Kidney capillary endothelial cell (primary cell): ENCODE data around the gene CD302.
"Not testable (repeated sequence)": the region's sequence is repeated elsewhere in the genome, so short reads cannot be mapped to it uniquely, and the experiment has no call there.

Experiments
- DNase-seq: peaks from one replicate; pipeline ENCODE4 v3.0.0-alpha.2; 2018; ENCODE audit warnings: low spot score

The CD302 gene

DNA sequence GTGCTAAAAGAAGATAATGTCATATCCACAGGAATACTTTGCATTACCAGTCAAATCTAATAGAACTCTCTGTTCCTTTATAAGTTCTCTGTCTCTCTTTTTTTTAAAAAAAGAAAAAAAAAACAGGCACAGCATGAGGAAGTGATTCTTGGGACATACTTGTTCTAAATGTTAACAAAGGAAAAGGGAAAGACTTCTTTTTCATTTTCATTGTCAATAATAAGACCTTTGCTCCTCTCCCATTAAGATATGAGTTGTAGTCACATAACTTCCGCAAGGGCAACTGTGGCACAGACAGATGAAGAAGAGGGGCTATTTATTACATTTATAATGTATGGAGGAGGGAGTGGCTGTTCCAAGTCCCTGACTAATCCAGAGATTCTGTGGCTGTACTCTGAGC, 4.7 kb downstream of the CD302 start:
- DNase-seq = no peak

DNA sequence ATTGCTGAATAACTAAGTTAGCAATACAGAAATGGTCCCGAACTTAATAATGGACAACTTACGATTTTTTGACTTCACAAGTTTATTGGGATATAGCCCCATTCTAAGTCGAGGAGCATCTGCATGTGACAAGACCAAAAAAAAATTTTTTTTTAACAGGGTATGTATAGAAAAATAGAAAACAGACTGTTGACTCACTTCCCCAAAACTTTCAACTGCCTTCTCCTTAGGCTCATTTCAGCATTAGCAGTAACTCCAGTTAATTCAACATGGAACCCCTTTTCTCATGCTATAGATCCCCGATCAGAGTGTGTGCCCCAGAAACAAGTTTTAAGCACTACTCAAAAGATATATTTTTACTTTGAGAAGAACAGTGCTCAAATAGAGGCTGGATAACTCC, 5.4 kb downstream of the CD302 start:
- no peak for DNase-seq

DNA sequence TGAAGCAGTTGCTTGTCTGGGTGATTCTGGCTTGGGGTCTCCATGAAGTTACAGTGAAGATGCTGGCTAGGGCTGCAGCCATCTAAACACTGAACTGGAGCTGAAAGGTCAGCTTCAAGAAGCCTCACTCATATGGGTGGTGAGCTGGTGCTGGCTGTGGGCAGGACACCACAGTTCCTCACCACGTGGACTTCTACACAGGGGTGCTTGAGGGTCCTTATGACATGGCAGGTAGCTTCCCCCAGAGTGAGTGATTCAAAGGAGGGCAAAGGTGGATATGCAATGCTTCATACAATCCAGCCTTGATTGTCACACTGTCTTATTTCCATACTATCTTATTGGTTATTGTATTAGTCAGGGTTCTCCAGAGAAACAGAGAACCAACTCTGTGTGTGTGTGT, 6.0 kb downstream of the CD302 start:
- DNase-seq = no peak

DNA sequence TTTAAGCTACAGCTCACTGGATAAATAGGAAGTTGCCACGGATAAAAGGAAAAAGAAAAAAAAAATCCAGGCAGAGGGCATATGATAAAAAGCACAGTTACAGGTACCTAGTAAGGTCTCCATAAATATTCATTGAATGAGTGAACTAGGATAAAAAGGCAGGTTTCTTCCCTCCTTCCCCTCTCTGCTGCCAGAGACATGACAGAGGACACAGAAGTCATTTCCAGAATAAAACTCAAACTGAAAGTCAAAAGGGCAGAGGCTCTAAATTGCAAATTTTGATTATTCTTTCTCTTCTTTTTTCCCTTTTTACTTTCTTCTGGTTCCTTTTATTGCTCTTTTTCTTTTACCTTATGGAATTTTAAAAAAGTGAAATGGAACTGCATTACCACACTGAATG, 7.7 kb downstream of the CD302 start:
- no peak for DNase-seq

DNA sequence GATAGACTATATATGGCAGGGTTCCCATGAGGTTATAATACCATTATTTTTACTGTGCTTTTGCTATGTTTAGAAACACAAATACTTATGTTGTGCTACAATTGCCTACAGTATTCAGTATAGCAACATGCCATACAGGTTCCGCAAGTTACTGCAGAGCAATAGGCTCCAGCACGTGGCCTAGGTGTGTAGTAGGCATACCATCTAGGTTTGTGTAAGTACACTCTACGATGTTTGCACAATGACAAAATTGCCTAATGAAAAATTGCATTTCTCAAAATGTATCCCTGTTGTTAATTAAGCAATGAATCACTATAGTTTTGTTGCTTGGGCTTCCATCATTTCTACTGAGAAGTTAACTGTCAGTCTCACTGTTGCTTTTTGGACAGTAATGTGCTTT, 9.8 kb downstream of the CD302 start:
- no peak for DNase-seq

DNA sequence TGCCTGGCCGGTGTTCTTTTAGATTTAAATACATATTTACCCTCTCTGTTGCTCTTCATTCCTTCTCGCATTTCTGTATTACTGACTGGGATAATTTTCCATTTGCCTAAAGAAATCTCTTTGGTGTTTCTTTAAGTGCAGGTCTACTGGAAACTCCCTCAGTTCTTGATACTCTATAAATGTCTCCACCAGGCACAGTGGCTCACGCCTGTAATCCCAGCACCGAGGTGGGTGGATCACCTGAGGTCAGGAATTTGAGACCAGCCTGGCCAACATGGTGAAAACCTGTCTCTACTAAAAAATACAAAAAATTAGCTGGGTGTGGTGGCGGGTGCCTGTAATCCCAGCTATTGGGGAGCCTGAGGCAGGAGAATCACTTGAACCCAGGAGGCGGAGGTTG, 10.4 kb downstream of the CD302 start:
- not testable (repeated sequence) for DNase-seq

DNA sequence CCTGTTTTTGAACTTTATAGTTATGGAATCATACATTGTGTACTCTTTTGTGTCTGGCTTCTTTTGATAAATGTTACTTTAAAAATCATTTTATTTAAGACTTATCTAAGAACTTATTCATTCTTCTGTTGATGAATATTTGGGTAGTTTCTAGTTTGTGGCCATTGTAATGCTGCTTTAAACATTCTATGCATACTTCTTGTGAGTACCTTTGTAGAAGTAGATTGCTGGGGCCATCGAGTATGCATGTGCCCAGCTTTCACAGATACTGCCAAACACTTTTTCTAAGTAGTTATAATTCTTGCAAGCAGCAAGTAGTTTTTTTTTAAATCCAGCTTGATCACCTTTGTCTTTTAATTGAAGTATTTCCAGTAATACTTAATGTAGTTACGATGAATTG, 11.1 kb downstream of the CD302 start:
- DNase-seq = no peak

DNA sequence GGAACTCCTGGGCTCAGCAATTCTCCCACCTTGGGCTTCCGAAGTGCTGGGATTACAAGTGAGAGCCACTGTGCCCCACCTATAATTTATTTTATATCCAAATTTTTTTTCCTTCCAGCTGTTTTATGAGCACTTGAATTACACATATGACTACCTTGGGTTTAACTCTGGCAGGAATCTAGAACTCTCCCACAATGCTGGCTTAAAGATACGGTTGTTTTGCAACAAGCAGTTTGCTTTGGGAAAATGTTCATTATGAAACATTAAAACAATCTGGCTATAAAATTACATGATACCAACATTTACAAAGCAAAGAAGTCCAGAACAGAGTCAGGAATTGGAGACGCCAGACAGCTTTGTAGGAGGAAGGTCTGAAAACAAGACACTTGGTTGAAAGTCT, 12.8 kb downstream of the CD302 start:
- DNase-seq = no peak

DNA sequence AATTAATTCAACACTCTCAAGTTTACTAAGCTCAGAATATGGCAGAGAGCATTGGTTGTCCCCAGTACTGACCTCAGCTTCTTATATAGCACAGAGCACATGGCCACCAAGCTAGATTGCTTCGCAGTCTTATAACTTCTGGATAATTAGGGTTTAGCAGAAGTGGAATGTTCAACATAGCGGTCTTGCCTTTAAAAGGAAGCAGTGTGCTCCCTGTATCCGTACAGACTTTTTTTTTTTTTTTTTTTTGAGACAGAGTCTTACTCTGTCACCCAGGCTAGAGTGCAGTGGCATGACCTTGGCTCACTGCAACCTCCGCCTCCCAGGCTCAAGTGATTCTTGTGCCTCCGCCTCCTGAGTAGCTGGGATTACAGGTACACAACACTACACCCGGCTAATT, 13.3 kb downstream of the CD302 start:
- DNase-seq = not testable (repeated sequence)

DNA sequence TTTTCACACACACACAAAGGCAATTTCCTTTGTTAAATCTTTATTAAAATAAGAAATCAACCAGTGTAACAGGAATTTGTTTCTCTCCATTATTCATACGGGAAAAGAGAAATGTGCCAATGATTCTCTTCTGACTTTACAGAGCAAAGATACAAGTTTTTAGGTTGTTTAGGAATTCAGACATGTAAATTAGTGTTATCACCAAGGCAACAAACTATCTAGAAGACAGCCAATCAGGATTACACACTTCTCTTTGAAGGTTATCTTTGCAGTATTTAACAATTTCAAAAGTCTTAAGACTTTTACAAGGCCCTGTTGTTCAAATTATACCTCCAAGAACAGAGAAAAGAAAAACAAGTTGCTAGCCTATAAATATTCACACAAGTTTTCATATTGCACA, 14.5 kb downstream of the CD302 start:
- no peak for DNase-seq

DNA sequence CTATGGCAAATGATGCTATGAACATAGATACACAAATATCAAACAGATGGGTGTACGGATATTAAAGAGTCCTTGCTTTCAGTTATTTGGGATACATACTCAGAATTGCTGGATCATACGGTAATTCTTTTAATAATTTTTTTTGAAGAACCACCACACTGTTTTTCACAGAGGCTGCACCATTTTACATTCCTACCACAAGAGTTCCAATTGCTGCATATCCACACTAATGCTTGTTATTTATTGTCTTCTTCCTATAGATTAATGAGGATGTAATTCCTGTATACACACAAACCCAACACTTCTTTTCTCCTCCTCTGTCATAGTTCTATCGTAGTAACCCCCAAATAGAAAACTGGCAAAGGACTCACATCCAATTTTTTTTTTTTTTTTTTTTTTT, 21.7 kb downstream of the CD302 start:
- DNase-seq = no peak

DNA sequence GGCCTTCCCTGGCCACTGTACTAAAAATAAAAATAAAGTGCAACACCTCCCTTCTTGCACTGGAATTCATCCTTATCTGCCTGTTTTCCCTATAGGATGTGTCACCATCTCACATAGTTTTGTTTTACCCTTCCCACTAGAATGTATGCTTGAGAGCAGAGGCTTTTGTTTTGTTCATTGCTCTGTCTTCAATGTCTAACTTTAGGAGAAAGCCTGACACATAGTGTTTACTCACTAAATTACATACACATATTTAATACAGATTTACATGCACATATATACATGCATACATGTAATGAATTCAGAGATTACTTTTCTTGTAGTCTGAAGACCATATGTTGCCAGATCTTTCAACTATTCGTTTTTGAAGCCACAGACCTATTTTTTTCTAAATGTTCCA, 23.0 kb downstream of the CD302 start:
- no peak for DNase-seq

DNA sequence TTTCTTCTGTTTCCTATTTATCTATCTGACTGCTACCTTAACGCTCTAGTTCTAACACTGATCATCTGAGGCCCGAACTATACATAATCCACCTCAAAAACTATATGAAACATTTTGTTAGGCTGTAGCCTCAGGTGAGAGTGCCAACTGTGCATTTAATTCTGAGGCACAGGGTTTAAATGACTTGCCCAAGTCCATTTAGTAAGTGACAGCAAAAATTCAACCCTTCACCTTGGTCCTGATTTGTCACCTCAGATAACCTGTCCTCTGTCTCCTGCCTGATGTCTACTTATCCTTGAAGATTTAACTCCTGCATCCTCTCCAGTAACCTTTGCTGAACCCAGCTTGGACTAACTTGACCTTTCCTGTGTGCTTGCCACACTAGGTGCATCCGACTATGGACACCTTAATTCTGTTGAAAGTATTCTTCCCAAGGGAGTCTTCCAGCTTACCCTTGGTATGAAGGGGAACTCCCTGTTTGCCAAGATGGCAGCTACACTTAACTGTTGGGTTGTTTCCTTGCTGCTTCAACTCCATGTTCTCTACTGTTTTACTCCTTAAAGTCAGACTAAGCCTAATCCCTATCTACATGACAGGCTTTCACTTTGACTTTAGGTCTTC, 23.5 kb downstream of the CD302 start:
- no peak for DNase-seq

DNA sequence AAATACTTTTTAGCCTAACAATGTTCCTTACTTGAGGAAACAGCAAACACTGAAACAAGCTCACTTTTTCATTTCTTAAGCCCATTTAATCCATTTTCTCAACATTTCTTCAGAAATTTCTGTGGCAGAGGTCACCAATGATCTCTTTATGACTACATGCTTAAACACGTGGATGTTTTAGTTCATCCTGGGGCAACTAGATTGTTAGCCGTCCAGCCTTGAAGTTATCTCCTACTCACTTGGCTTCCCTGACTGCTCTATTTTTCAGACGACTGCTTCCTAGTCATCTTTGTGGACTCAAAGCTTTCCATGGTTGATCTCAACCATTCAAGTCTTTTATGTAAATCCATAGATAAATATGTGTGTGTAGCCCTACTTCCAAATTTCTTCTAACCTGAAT, 24.1 kb downstream of the CD302 start:
- no peak for DNase-seq

DNA sequence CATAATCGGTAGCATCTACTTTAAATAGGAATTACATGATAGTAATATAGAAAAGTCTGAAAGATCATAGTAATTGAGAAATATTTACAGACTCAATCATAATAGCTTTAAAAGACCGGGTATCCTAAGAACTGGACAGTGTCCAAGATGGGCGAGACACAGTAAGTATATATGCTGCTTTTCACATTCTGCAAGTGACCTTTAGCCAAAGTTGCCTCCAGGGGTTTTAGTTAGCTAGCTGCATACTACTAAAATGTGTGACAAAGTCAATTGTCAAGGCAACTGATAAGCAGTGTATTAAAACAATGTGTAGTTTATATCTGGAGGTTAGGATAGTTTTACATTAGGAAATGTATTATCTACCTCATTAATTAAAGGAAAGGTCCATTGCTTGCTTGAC, 24.6 kb downstream of the CD302 start:
- no peak for DNase-seq

DNA sequence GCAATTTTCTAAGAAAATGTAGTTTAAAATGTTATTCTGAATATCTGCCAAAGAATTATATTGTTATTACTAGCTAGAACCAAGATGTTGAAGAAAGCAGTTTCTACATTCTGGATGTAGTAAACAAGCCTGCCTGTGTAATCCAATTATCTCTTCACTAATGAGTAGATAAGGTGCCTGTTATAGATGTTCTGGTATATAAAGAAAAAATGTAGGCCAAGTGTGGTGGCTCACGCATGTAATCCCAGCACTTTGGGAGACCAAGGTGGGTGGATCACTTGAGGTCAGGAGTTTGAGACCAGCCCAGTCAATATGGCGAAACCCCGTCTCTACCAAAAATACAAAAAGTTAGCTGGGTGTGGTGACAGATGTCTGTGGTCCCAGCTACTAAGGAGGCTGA, 28.9 kb downstream of the CD302 start:
- DNase-seq = no peak

DNA sequence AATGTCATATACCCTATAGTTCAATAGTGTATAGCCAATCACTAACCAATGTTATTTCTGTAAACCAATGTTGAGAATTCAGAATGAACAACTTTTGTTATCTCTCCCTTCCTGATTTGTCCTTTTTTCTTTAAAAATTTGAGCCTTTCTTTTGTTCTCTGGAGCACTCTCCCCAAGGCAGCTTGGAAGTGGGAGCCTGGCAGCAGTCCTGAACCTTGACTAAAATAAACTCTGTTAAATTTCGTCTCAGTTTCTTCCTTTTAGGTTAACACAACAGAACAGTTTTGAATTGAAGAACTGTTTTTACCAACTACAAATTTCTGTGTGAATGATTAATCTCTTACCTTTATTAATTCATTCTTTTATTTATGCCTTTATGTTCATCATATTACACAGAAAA, 35.9 kb downstream of the CD302 start:
- DNase-seq = no peak

DNA sequence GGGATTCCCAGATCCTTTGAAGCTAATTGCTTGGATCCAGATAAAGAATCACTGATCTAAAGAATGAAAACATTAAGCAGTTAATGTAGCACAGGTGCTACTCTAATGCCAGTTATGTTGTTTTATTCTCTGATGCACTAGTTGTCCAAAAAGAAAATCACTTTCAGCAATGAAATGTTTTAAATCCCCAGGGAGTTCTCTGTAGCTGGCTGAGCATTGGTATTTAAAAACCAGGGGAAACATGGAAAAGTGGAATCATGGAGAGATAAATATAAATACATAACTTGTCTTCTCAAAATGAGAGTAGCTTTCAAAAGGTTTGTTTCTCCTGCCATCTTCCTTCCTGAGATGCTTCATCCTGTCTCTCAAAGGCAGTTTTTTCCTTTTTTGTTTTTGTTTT, 37.7 kb downstream of the CD302 start:
- no peak for DNase-seq

DNA sequence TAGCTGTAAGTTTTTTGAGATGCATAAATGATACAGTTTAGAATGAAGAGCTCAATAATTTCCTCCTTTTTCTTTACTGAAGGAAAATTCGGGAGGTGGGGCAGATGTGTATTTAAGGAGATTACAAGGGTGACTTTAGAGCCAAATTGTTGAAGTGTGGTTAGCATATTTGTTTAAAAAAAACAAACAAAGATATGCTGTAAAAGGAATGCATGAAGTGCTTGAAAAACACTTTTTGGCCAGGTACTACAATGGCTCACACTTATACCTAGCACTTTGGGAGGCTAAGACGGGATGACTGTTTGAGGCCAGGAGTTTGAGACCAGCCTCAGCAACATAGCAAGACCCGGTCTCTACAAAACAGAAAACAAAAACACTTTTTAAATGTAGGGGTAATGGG, 38.4 kb downstream of the CD302 start:
- DNase-seq = no peak

DNA sequence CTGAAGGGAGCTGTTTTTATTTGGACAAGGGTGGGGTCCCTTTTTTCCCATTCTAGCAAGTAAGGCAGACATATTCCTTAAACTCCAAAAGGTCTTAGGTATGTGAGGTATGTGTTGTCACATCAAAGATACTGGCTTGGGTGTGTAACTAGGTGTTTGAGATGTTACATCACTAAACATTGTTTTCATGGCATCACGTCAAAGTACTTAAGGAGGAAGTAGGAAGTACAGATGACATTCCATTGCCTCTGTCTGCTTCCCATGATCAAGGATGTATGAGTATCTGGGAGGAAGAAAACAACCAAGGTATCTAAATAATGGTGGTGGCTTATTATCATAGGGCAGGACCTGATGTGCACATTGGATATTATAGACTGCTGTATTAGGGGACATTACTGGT, 39.3 kb downstream of the CD302 start:
- peak; percentile 47 for DNase-seq

DNA sequence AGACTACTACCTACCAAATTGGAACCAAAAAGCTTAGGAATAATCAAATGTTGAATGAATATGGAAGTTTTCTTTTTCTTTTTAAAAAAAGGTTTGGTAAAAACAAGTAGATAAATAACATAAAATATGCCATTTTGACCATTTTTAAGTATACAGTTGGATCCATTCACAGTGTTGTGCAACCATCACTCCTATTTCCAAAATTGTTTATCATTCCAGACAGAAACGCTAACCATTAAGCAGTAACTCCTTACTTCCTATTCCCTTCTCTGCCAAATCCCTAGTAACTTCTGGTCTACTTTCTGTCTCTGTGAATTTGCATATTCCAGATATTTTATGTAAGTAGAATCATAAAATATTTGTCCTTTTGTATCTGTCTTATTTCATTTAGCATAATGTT, 39.8 kb downstream of the CD302 start:
- DNase-seq = no peak

DNA sequence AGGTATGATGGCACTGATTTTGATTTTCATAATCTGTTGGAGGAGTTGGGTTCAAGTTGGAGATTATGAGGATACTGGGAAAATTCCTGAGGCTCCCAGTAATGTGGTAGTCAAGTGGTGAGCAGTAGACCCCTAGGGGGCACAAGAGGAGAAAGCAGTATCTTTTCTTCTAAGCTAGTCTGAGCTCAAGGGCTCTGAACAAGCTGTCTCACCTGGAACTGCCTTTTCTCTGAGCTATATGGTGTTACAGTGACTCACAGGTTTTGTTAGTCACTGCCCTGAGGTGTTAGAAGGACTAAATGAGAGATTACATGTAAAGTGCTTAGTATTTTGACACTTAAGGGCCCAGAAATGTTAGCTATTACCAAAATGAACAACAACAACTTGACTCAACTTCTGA, 42.2 kb downstream of the CD302 start:
- DNase-seq = peak; percentile 28

DNA sequence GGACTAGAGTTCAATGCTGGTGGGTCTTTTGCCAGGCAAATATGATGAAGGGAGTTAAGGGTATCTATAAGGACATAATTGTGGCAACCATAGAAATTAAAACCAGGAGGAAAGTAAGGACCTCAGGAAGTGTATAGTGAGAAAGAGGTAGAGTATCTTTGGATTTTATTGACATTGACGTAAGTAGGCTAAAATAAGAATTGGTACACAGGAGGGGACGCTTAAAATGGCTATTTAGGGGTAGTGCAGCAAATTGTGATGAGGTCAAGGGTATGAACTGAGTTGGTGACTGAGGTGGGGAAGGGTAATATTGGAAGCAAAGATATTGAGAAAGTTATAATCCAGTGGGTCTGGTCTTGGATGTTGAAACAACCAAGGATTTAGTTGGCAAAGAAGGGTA, 43.0 kb downstream of the CD302 start:
- no peak for DNase-seq

DNA sequence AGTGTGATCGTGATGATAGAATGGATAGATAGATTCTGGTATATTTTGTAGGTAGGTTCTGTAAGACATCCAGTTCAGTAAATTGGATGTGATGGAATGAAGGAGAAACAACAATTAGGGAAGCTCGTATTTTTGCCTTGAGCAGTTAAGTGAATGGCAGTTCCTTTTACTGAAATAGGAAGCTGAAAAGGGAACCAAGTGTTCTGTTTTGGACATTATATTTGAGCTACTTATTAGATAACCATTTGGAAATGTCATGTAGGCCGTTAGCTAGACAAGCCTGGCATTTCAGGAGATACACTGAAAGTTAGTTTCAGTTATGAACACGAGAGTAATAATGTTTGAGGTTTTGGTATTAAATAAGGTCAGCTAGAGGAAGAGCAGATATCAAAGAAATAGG, 44.2 kb downstream of the CD302 start:
- DNase-seq = no peak

DNA sequence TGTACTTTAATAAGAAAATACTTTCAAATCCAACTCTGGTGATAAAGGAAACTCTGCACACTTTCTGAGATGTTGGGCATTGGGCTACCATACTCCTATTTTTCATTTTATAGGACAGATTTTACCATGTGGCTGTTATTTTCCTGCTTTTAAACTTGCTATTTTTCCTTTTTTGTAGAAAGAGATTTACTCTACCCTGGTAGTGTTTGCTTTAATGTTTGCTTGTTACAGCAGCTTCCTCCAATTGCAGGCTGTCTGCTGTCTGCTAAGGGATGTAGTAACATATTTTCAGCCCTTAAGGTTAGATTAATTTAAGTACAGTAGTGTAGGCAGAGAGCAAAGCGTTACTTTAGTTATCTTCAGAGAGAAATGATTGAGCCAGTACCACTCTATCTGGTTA, 47.1 kb downstream of the CD302 start:
- no peak for DNase-seq
